Thymus (tissue), 11 donors: Measurements from ENCODE around the gene PCNX4. TPM values are rescaled to one million over a fixed set of nuclear protein-coding genes. Genes with fewer than 3 reads are reported as not detected.

ENCODE experiments used
- DNase-seq, 9 donors: peaks; one replicate each; pipeline ENCODE4 v3.0.0-alpha.2; 2013; ENCODE audit warnings: low spot score in 9 of 9, low read depth in 6 of 9, missing footprints in 1 of 9
- H3K27ac ChIP-seq, 2 donors: one replicate each; pipeline ENCODE4 v1.5.1; 2013; ENCODE audit warnings: control low read depth in 1 of 2, low read depth in 1 of 2, low read length in 1 of 2, mild to moderate bottlenecking in 1 of 2, moderate library complexity in 1 of 2
- H3K27me3 ChIP-seq, 2 donors: one replicate each; pipeline ENCODE4 v1.5.1; 2013; ENCODE audit warnings: low read length in 1 of 2; ENCODE audit not compliant: control insufficient read depth in 2 of 2, insufficient read depth in 1 of 2
- H3K36me3 ChIP-seq, 2 donors: one replicate each; pipeline ENCODE4 v1.5.1; 2013; ENCODE audit warnings: low read length in 1 of 2, mild to moderate bottlenecking in 1 of 2, moderate library complexity in 1 of 2; ENCODE audit not compliant: control insufficient read depth in 2 of 2, insufficient read depth in 2 of 2
- H3K4me1 ChIP-seq, 2 donors: one replicate each; pipeline ENCODE4 v1.5.1; 2013; ENCODE audit warnings: low read length in 2 of 2; ENCODE audit not compliant: control insufficient read depth in 2 of 2, insufficient read depth in 2 of 2
- H3K4me3 ChIP-seq, 2 donors: one replicate each; pipeline ENCODE4 v1.5.1; 2013; ENCODE audit warnings: low read length in 2 of 2, control low read depth in 1 of 2, mild to moderate bottlenecking in 1 of 2
- H3K9me3 ChIP-seq, 2 donors: one replicate each; pipeline ENCODE4 v1.5.1; 2013; ENCODE audit warnings: low read length in 1 of 2, mild to moderate bottlenecking in 1 of 2; ENCODE audit not compliant: control insufficient read depth in 2 of 2, insufficient read depth in 1 of 2
- WGBS: extraction: QIAGEN DNeasy Blood & Tissue Kit; methylation state at CpG from one replicate; pipeline ENCODE4 v1.1.7; 2013; 5-methylcytosine and 5-hydroxymethylcytosine counted together
- polyA plus RNA-seq: library from polyadenylated mRNA; stranded (reverse); fragments of 200-250 nt; gene quantifications from one replicate; pipeline ENCODE4 v1.2.3, GENCODE V29; 2013
- total RNA-seq: library from RNA; stranded (reverse); fragments of 120-200 nt; gene quantifications from one replicate; pipeline ENCODE4 v1.2.4, GENCODE V29; 2013
- donor health status: healthy.

The PCNX4 gene
- total and polyA plus RNA-seq, 2 donors: 38.5 to 55.3 TPM

DNA sequence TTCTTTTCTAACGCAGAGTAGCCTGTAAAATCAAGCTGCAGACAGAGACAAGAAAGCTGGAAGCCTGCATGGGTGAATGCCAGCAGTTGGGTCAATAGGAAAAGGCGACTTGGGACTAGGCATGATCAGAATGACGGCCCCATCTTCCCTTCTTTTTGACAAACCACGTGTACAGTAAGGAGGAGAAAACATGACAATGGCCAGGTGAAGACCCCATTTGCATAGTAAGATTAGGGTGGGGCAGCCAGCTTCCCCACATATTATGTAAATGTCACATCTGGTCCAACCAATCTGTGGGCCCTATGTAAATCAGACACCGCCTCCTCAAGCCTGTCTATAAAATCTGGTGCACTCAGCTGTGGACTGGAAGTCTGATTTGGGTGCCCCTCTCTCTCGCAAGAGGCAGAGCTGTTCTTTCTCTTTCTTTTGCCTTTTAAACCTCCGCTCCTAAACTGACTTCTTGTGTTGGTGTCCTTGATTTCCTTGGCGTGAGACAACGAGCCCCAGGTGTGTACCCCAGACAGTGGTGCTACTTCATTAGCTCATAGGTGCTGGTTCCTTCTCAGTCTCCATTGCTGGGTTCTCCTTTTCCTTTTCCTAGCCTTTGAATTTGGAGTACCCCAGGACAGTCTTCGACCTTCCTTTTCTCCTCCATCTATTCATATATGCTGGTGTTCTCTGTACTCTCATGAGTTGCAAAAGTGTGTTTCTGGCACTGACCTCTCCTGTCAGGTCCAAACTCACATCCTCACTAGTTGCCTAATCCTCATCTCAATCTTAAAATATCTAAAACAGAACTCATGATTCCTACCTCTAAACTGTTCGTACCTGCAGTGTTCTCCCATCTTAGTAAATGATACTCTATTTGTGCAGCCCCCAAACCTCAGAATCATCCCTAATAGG lies 82.9 kb downstream of the PCNX4 start:
- no peaks in the 10 kb centered on the region for H3K27me3 ChIP-seq
- no peaks in the 10 kb centered on the region for H3K4me1 ChIP-seq
- 86% methylated on average over 11 of the region's 11 CpGs for WGBS
- peak in 1 of 9 donors; percentile 25 for DNase-seq
- H3K9me3 ChIP-seq: no peaks in the 10 kb centered on the region
- no peak overlapping the region for H3K4me3 ChIP-seq
- H3K36me3 ChIP-seq: no peaks in the 10 kb centered on the region
- H3K27ac ChIP-seq: no peak overlapping the region

DNA sequence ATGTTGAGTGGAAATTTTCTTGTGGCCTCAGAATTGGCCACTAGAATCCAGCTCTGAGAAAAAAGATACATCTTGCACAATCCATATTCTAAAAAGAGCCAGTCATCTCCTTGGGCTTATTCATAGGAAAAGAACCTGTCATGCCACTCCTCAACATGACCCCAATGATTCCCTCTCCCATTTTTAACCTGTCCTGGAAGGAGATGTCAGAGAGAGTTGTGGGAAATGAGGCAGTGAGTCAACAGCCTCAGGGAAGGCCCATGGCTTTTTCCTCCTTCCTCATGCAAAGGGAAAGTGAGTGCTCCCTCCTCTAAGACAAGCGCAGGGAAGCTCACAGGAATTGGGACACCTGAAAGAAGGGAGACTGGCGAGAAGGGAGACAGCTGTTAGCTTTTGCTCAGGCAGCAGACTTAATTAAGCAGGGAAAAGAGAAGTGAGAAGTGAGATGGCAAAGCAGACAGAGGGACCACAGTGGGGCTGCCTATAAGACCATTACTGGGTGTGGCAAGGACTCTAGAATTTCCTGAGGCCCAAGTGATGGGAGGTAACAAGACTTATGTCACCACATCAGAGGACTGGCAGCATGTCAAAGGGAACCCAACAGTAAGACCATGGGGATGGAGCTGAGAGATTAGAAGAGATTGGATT lies 83.7 kb downstream of the PCNX4 start:
- Histone ChIP-seq H3K27ac (peak overlapping the region in 1 of 2 donors; percentile 31), H3K36me3 (no peaks in the 10 kb centered on the region), H3K27me3 (no peaks in the 10 kb centered on the region), H3K9me3 (no peaks in the 10 kb centered on the region), H3K4me3 (no peak overlapping the region), H3K4me1 (no peaks in the 10 kb centered on the region)
- WGBS: 77% methylated on average over 2 of the region's 2 CpGs
- no peak for DNase-seq

DNA sequence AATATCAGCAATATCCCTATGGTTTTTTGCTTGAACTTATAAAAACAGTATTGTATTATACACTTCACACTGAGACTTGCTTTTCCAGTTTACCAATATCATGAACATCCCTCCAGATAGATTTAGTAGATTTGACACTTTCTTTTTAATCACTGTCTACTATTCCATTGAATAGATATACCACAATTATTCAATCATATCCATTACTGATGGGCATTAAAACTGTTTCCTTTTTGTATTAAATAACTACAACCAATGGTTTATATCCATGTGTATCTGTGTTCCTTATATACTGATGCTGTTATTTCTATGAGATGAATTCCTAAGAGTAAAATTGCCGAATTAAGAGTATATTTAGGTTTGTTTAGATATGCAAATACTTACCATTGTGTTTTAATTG lies 86.4 kb downstream of the PCNX4 start:
- Histone ChIP-seq H3K27me3 (no peaks in the 10 kb centered on the region), H3K36me3 (no peaks in the 10 kb centered on the region), H3K27ac (no peak overlapping the region), H3K4me1 (no peaks in the 10 kb centered on the region), H3K4me3 (no peak overlapping the region), H3K9me3 (no peaks in the 10 kb centered on the region)
- 99% methylated on average over 1 of the region's 1 CpG for WGBS
- DNase-seq: no peak

DNA sequence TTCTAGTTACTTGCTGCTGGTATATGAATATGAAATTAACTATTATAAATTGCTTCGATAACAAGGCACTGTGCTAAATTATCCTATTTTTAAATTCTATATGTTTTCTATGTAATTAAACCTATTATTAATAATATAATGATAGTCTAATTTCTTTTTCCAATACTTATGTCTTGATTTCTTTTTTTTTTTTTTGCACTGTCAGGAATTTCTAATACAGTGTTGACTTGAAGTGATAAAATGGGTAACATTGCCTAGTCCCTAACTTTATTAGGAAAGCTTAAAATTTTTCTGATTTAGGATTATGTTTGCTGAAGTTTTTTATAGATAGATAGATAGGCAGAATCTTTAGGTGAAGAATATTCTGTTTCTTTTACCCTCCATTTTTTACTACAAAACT lies 87.1 kb downstream of the PCNX4 start:
- H3K36me3 ChIP-seq: no peaks in the 10 kb centered on the region
- no peaks in the 10 kb centered on the region for H3K27me3 ChIP-seq
- no peak overlapping the region for H3K4me3 ChIP-seq
- DNase-seq: no peak
- H3K4me1 ChIP-seq: no peaks in the 10 kb centered on the region
- WGBS: 97% methylated on average over 1 of the region's 1 CpG
- peak overlapping the region in 1 of 2 donors; percentile 28 for H3K27ac ChIP-seq
- no peaks in the 10 kb centered on the region for H3K9me3 ChIP-seq

DNA sequence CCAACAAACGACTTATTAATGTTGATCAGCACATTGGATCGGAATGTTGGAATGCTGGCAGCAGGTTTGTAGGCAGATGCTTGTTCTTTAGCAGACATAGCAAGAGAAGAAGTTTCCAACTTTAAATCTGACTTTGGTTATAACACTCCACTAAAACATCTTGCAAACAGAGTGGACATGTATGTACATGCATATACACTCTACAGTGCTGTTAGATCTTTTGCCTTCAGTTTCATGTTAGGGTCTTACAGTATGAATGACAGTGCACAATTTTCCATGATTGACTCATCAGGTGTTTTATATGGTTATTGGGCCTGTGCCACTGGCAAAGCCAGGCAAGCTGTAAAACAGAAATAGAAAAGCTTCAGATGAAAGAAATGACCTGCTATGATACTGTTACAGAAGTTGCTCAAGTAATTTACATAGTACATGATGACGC lies 87.7 kb downstream of the PCNX4 start:
- Histone ChIP-seq H3K4me1 (no peaks in the 10 kb centered on the region), H3K27me3 (no peaks in the 10 kb centered on the region), H3K9me3 (no peaks in the 10 kb centered on the region), H3K27ac (peak overlapping the region in 1 of 2 donors; percentile 28), H3K4me3 (no peak overlapping the region), H3K36me3 (no peaks in the 10 kb centered on the region)
- peak in 1 of 9 donors; percentile 19 for DNase-seq
- 92% methylated on average over 3 of the region's 3 CpGs for WGBS

DNA sequence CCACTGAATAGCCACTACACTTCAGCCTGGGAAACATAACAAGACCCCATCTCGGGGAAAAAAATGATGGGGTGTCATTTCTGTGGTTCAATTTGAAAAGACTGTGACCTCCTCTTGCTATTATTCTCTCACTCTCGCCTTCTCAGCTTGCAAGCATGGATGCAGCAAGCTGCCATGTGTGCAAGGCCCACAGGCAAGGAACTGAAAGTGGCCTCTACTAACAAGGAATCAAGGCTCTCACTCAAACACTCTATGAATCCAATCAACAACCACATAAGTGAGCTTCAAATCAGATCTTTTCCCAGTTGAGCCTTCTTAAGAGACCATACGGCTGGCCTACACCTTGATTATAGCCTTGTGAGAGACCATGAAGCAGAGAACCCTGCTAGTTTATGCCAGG lies 91.4 kb downstream of the PCNX4 start:
- Histone ChIP-seq H3K27me3 (no peaks in the 10 kb centered on the region), H3K27ac (no peak overlapping the region), H3K36me3 (no peaks in the 10 kb centered on the region), H3K4me3 (no peak overlapping the region), H3K9me3 (no peaks in the 10 kb centered on the region), H3K4me1 (no peaks in the 10 kb centered on the region)
- DNase-seq: no peak
- 95% methylated on average over 3 of the region's 3 CpGs for WGBS

DNA sequence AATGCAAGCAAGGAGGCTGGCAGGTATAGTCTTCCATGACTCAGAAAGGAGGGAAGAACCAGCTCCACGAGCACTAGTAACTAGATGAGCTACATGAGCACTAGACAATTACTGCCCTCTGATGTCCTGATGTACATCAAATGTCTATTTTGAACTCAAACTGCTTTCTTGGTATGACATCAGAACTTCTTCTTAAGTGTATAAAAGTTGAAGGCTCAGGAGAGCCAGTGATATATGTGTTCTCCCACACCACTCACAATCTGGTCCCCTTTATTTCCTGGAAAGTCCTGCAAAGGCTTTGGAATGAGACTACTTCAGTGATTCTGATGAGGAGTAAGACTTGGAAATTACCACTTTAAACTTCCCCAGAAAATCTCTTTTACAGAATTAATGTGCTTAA lies 92.0 kb downstream of the PCNX4 start:
- WGBS: 45% methylated on average over 1 of the region's 1 CpG
- DNase-seq: no peak
- H3K36me3 ChIP-seq: no peaks in the 10 kb centered on the region
- no peaks in the 10 kb centered on the region for H3K27me3 ChIP-seq
- peak overlapping the region in 1 of 2 donors; percentile 42 for H3K27ac ChIP-seq
- H3K4me1 ChIP-seq: no peaks in the 10 kb centered on the region
- peak overlapping the region; percentile 26 to 42 for H3K4me3 ChIP-seq
- H3K9me3 ChIP-seq: no peaks in the 10 kb centered on the region

DNA sequence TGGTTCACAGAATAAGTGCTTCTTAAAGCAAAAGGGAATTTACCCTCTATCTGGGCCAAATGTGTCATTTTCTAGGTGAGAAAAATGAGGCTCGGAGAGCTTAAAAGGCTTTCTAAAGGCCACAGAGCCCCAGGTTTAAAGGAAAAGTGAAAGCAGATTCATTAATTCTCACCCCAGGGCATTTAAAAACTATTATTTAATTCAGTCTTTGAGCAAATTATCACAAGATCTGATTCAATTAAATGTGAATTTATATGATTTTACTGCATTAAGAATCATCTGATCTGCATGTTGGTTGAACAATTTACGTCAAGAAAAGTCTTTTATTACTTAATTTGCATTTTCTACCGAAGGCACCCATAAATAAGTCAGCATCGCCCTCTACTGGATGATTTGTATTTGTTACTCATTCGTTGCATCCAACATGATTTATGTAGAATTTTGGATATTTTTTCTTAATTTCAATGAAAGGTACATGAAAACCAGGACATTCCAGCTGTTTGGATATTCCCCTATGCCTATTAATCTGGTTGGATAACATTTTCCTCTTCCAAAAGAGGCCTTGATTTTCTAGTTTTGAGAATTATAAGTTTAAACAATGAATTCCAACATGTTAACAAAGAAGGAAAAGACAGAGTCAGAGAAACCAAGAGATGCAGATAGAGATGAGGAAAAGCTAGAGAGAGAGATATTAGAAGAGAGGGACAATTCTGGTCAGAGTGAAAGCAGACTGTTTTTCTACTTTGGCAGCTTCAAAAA lies 92.6 kb downstream of the PCNX4 start:
- under 1% methylated on average over 5 of the region's 5 CpGs for WGBS
- Histone ChIP-seq H3K27ac (peak overlapping the region in 1 of 2 donors; percentile 42), H3K27me3 (no peaks in the 10 kb centered on the region), H3K36me3 (no peaks in the 10 kb centered on the region), H3K9me3 (no peaks in the 10 kb centered on the region), H3K4me3 (peak overlapping the region; percentile 26 to 42), H3K4me1 (no peaks in the 10 kb centered on the region)
- peak; percentile 23 to 84 (median 61) for DNase-seq
